Mesodermal cell (in vitro differentiated cells): ENCODE data around the gene KRAS.

ENCODE experiments used
- H3K27ac ChIP-seq: 2 replicates; pipeline ENCODE4 v1.7.0; 2013; ENCODE audit warnings: mild to moderate bottlenecking, low read depth, low read length, moderate library complexity; ENCODE audit not compliant: severe bottlenecking
- H3K36me3 ChIP-seq: 2 replicates; pipeline ENCODE4 v1.7.1; 2013; ENCODE audit warnings: mild to moderate bottlenecking, low read length, moderate library complexity; ENCODE audit not compliant: control insufficient read depth, insufficient read depth
- H3K4me1 ChIP-seq: one replicate; pipeline ENCODE4 v1.7.1; 2013; ENCODE audit warnings: mild to moderate bottlenecking, low read length; ENCODE audit not compliant: insufficient read depth, control insufficient read depth, poor library complexity, severe bottlenecking
- H3K4me3 ChIP-seq: 2 replicates; pipeline ENCODE4 v1.7.0; 2013; ENCODE audit warnings: low read length, control low read depth, mild to moderate bottlenecking; ENCODE audit not compliant: insufficient read depth, poor library complexity, severe bottlenecking; ENCODE audit errors: extremely low read depth
- H3K9me3 ChIP-seq: 2 replicates; pipeline ENCODE4 v1.7.1; 2013; ENCODE audit warnings: mild to moderate bottlenecking, low read length, moderate library complexity; ENCODE audit not compliant: control insufficient read depth
- WGBS, 2 experiments: methylation state at CpG; one replicate each; pipeline ENCODE4 v1.1.5; 2013; ENCODE audit warnings: missing lambda C conversion rate in 2 of 2; ENCODE audit not compliant: insufficient coverage in 2 of 2; 5-methylcytosine and 5-hydroxymethylcytosine counted together

The KRAS gene

DNA sequence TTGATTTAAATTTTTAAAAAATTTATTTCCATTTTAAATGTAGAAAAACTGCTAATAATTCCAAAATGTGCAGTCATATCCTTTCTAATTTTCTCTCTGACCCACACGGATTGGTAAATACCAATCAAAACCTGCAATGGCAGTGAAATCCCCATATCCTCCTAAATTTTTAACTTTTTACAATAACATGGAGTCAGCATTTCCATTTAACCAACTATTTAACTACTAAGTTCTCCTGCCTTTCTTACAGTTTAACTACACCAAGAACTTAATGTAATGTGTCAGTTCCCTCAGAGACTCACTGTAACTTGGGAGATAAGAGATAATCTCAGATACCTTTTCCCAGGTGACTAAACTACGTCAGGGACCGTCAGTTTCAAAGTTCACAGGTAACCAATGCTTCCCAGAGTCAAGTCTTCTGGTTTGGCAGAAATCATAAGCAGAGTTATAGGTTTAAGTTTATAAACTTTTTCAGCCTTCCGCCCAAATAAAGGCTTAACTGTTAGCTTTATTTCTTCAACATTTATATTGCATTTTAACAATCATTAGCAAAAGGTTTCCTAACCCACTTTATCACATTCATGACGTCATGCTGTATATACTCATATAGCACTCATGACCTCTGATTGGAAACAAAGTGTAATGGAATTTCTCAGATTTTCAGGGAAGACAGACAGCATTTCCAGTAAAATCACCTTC lies 7.6 kb downstream of the KRAS start:
- H3K4me1 ChIP-seq, result no peaks in the 10 kb centered on the region
- H3K36me3 ChIP-seq, result peaks cover 34% of the 10 kb centered on the region
- H3K27ac ChIP-seq, result no peak overlapping the region
- no peak overlapping the region for H3K4me3 ChIP-seq
- H3K9me3 ChIP-seq, result no peaks in the 10 kb centered on the region
- 92 to 100% methylated on average over 3 to 4 of the region's 5 CpGs for WGBS, 2 experiments

DNA sequence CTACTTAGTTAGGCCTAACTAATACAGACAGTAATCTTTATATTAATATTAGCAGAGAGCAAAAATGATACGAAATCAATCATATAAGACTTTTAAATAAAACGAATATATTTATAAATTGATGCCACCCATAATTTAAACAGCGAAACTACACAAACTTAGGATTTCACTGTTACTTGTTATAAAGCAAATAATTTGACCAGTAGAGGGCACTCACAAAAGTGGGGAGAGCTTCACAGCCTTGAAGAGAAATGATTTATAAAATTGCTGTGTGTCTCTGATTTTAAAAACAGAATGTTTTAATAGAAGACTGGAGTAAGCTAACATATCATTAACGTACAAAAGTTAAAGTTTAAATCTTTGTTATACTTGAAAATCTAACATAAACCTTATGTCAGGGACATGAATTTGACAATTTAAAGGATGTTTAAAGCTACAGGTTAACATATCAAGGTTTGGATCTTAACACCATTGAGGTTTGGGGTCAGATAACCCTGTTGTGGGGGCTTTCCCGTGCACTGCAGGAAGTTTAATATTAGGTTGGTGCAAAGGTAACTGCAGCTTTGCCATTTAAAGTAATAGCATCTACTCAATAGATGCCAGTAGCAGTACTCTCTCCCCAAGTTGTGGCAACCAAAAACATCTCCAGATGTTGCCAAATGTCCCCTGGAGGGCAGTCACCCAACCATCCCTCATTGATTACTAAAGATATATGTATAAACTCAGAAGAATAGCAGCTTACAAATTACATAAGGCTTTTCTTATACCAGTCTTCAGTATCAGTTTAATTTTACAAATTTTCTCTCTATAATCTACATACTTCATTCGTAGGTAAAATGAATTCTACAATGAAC lies 9.3 kb downstream of the KRAS start:
- WGBS, 2 experiments, result no CpG with 5 or more reads among the region's 6 CpGs
- Histone ChIP-seq H3K27ac (no peak overlapping the region), H3K4me3 (no peak overlapping the region), H3K36me3 (peaks cover 38% of the 10 kb centered on the region), H3K9me3 (no peaks in the 10 kb centered on the region), H3K4me1 (peaks cover 5% of the 10 kb centered on the region)

DNA sequence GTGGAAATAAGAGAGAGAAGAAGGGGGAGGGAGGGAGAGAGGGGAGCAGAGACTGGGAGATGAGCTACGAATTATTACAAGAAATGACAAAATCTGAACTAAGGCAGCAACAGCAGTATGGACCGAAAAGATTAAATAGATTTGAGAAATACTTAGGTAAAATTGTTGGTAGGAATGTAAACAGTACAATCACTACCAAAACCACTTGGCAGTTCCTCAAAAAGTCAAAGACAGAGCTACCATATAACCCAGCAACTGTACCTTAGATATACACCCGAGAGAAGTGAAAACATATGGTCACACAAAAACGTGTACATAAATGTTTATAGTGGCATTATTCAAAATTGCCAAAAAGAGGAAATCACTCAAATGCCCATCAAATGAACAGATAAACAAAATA lies 14.1 kb downstream of the KRAS start:
- Histone ChIP-seq H3K36me3 (peaks cover 40% of the 10 kb centered on the region), H3K27ac (no peak overlapping the region), H3K4me1 (peaks cover 7% of the 10 kb centered on the region), H3K9me3 (no peaks in the 10 kb centered on the region), H3K4me3 (no peak overlapping the region)
- WGBS, 2 experiments, result 80 to 91% methylated on average over 1 of the region's 4 CpGs

DNA sequence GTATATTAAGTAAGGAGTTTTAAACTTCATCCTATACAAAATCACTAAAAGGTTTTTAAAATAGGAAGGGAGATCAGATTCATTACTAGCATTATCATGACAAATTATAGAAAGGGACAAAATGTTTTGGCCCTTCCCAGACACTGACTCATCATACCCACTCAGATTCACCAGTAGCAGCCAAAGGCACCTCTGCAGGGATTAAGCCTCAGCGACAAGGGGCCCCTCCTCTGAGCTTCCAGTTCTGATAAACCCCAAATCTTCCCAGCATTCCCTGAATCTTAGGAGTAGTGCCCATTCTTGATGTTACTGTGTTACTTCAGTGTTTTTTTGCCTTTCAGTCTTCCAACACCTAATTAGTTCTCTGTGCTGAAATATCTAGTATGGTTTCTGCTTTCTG lies 14.5 kb downstream of the KRAS start:
- H3K4me1 ChIP-seq, result peaks cover 7% of the 10 kb centered on the region
- H3K4me3 ChIP-seq, result no peak overlapping the region
- peaks cover 42% of the 10 kb centered on the region for H3K36me3 ChIP-seq
- WGBS, 2 experiments, result no CpG with 5 or more reads among the region's 1 CpG
- no peak overlapping the region for H3K27ac ChIP-seq
- H3K9me3 ChIP-seq, result no peaks in the 10 kb centered on the region

DNA sequence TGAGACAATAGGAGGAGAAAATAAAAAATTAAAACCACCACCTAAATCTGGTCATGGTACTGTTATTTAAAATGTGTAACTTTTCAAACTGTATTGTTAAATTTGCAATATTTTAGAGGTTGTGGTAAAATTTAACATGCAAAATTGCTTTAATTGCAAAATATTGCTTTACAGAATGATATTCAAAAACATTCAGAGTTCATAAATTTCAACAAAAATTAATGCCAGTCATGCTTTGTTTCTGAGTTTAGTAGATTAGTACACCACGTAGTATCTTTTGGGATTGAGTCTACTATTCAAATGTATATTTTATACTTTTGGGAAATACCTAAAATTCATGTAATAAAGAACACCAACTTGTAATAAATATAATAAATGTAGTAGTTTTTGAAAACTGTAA lies 37.4 kb downstream of the KRAS start:
- peaks cover 13% of the 10 kb centered on the region for H3K36me3 ChIP-seq
- H3K9me3 ChIP-seq, result no peaks in the 10 kb centered on the region
- no peaks in the 10 kb centered on the region for H3K4me1 ChIP-seq
- no peak overlapping the region for H3K27ac ChIP-seq
- no CpG with 5 or more reads among the region's 1 CpG for WGBS, 2 experiments
- no peak overlapping the region for H3K4me3 ChIP-seq

DNA sequence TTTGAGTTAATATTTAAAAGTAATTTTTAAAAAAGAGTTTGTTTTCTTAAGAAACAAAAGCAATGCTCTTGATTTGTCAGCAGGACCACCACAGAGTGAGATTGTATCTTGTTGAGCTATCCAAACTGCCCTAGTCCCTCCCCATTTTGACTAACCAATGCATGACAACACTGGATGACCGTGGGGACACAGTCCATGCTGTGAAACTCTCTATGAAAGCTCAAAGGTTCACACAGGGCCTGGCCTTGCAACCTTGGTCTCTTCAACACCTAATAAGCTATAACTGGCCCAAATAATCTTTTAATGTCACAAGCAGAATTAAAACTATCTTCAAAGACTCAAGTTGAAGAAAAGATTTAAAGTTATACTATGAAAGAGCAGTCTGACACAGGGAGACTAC lies 42.2 kb downstream of the KRAS start:
- H3K4me3 ChIP-seq, result no peak overlapping the region
- whole genome bisulfite sequencing, 2 experiments, result 100% methylated on average over 1 of the region's 1 CpG; no CpG with 5 or more reads in 1 of the 2 experiments
- H3K36me3 ChIP-seq, result peaks cover 35% of the 10 kb centered on the region
- H3K4me1 ChIP-seq, result no peaks in the 10 kb centered on the region
- no peaks in the 10 kb centered on the region for H3K9me3 ChIP-seq
- H3K27ac ChIP-seq, result no peak overlapping the region

DNA sequence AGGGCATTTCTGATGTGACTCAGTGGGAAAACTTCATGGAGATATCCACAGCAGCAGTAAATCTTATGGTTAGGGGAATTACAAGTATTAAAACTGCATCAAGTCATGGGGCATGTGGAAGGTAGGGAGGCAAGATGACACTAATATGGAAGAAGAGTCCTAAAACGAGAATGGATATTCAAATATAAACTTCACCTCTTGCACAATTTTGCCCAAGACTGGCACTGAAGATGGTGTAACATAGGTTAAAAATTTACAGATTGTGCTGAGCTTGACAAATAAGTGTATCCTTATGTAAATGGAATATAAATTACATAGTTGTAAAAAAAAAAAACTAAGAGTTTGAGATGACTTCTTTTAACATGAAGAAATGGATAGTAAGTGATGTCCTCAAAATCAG lies 42.9 kb downstream of the KRAS start:
- H3K4me3 ChIP-seq, result no peak overlapping the region
- H3K9me3 ChIP-seq, result no peaks in the 10 kb centered on the region
- H3K36me3 ChIP-seq, result peaks cover 39% of the 10 kb centered on the region
- WGBS, 2 experiments, result no CpG with 5 or more reads among the region's 1 CpG
- no peak overlapping the region for H3K27ac ChIP-seq
- no peaks in the 10 kb centered on the region for H3K4me1 ChIP-seq

DNA sequence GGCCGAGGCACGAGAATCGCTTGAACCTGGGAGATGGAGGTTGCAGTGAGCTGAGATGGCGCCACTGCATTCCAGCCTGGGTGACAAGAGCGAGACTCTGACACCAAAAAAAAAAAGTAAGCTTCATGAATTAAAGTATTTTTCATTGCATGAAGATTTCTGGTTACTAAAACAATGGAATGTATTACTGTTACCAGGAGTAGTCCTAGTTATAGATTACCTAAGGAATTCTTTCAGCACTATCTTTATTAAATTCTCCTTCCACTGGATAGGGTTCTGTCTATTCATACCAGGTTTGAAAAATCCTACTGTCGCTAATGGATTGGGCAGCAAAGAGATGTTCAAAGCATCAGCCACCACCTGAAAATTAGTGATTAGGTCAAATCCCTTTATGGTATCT lies 43.3 kb downstream of the KRAS start:
- WGBS, 2 experiments, result 95% methylated on average over 4 of the region's 6 CpGs
- Histone ChIP-seq H3K4me3 (no peak overlapping the region), H3K27ac (no peak overlapping the region), H3K4me1 (no peaks in the 10 kb centered on the region), H3K36me3 (peaks cover 37% of the 10 kb centered on the region), H3K9me3 (no peaks in the 10 kb centered on the region)

DNA sequence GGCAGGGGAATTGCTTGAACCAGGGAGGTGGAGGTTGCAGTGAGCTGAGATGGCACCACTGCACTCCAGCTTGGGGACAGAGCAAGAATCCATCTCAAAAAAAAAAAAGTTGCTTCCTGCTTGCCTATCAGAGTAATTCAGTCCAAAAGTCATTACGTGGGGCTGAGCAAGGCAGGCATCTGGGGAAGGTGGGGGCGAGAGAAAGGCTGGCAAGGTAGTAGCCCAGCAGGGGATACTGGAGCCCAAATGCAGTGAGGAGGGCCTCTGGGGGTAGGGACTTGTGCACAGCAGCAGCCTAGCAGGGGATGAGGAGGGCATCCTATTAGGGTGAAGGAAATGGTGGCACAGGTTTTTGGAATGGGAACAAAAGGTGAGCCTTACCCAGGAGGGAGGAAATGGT lies 48.6 kb downstream of the KRAS start:
- H3K4me3 ChIP-seq, result no peak overlapping the region
- peaks cover 29% of the 10 kb centered on the region for H3K36me3 ChIP-seq
- no peaks in the 10 kb centered on the region for H3K9me3 ChIP-seq
- H3K27ac ChIP-seq, result no peak overlapping the region
- WGBS, 2 experiments, result 88 to 100% methylated on average over 2 of the region's 2 CpGs
- H3K4me1 ChIP-seq, result peaks cover 11% of the 10 kb centered on the region

DNA sequence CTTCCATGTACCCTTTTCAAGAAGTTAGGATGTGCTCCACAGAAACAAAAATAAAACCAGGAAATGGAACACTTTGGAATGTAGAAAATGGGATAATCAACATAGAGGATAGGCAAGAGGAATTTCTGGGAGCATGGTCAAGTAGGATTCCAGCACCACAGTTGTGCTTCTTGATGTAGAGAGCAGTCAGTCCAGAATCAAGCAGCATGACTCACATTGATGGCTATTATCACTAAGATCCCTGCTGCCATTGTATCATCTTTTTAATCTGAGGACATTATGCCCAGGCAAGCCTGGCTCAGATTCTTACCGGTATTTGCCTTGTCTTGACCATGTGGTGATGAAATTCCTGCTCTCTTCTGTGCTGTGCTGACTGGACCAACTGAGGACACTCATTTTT lies 50.0 kb downstream of the KRAS start:
- no peak overlapping the region for H3K4me3 ChIP-seq
- H3K4me1 ChIP-seq, result peaks cover 18% of the 10 kb centered on the region
- no peak overlapping the region for H3K27ac ChIP-seq
- 86 to 100% methylated on average over 1 of the region's 1 CpG for WGBS, 2 experiments
- H3K36me3 ChIP-seq, result peaks cover 22% of the 10 kb centered on the region
- no peaks in the 10 kb centered on the region for H3K9me3 ChIP-seq

DNA sequence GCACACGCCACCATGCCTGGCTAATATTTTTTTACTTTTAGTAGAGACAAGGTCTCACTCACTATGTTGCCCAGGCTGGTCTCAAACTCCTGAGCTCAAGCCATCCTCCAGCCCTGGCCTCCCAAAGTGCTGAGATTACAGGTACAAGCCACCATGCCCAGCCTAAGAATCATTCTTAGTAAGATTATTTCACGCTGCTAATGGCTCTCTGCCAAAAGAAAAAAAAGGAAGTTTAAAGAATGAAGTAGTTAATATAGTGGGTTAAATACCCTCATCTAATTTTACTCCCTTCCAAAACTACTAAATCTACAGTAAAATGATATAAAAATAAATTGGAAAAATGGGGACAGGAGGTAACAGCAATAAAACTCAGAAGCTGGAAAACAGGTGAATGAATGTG lies 53.1 kb downstream of the KRAS start:
- WGBS, 2 experiments, result 100% methylated on average over 1 of the region's 2 CpGs
- H3K27ac ChIP-seq, result no peak overlapping the region

More for the DNA sequence above, 53.1 kb downstream of the KRAS start:
- no peak overlapping the region for H3K4me3 ChIP-seq
- H3K36me3 ChIP-seq, result peaks cover 10% of the 10 kb centered on the region
- no peaks in the 10 kb centered on the region for H3K9me3 ChIP-seq
- H3K4me1 ChIP-seq, result peaks cover 18% of the 10 kb centered on the region
